ENCODE results near the gene DOCK1. TPM values are rescaled to one million over a fixed set of nuclear protein-coding genes. Genes with fewer than 3 reads are reported as not detected.

The DOCK1 gene
- total RNA-seq, 2 experiments from 2014 or later: 0.22 to 0.29 TPM

DNA sequence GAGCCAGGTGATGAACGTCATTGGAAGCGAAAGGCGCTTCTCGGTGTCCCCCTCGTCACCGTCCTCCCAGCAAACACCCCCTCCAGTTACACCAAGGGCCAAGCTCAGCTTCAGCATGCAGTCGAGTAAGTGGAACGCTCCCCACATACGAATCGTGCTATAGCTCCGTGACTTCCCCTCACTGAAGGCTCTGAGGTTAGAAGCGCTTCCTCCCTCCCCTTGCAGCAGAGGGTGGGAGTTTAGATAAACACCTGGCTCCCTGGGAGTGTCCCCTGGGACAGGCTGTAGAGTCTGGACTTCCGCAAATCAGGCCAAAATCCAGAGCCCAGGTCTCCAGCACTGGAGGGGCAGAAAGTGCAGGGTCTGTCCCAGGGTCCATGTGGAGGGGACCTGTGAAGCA, 538.9 kb downstream of the DOCK1 start:
- Mint-ChIP-seq H3K36me3 (no peaks in the 10 kb centered on the region), H3K4me3 (no peak overlapping the region), H3K4me1 (ENCODE audit: low read depth) (no peaks in the 10 kb centered on the region), H3K27ac (no peak overlapping the region), H3K9me3 (no peaks in the 10 kb centered on the region), H3K27me3 (no peaks in the 10 kb centered on the region)
- CTCF ChIA-PET: no interaction called here
- intact Hi-C loops (cut with micrococcal nuclease): no loop called here
- POLR2A ChIA-PET: no interaction called here
- no peak for DNase-seq

DNA sequence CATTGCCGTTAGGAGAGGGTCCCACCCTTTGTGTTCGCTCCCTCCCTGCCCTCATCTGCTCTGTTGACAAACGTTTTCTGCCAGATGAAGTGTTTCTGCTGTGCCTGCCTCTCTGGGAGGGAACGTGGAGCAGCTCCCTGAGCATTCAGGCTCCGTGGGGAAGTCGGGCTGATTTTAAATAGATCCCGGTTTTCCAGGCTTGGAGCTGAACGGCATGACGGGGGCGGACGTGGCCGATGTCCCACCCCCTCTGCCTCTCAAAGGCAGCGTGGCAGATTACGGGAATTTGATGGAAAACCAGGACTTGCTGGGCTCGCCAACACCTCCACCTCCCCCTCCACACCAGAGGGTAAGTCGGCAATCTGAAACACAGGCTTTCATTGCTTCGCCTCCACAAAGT, 542.0 kb downstream of the DOCK1 start:
- no peaks in the 10 kb centered on the region for H3K36me3 Mint-ChIP-seq
- H3K9me3 Mint-ChIP-seq: no peaks in the 10 kb centered on the region
- no peaks in the 10 kb centered on the region for H3K27me3 Mint-ChIP-seq
- no peak for DNase-seq
- ChIA-PET CTCF (no interaction called here), POLR2A (no interaction called here)
- intact Hi-C loops (cut with micrococcal nuclease): no loop called here
- no peak overlapping the region for H3K27ac Mint-ChIP-seq
- H3K4me1 Mint-ChIP-seq (ENCODE audit: low read depth): no peaks in the 10 kb centered on the region
- no peak overlapping the region for H3K4me3 Mint-ChIP-seq

DNA sequence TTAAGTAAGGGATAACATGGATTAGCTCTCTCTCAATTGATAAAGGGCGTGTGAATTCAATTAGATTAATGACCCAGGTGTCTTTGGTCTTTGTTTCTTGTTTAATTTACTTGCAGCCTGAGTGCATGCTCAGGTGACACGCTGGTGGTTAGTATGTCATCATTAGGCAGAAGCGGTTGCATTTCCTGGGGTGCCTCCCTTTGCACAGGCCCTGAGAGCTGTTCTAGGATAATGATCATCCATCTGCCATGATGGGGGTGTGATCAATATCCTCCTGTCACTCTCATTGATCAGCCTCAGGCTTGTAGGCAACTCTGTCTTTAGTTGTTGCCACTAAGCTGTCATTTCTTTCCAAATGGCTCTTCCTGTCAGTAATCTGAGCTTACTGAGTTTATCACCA, 544.3 kb downstream of the DOCK1 start:
- POLR2A ChIA-PET: no interaction called here
- H3K27ac Mint-ChIP-seq: no peak overlapping the region
- intact Hi-C loops (cut with micrococcal nuclease): no loop called here
- no peaks in the 10 kb centered on the region for H3K9me3 Mint-ChIP-seq
- no peak overlapping the region for H3K4me3 Mint-ChIP-seq
- no peak for DNase-seq
- H3K27me3 Mint-ChIP-seq: no peaks in the 10 kb centered on the region
- CTCF ChIA-PET: no interaction called here
- H3K4me1 Mint-ChIP-seq (ENCODE audit: low read depth): no peaks in the 10 kb centered on the region
- no peaks in the 10 kb centered on the region for H3K36me3 Mint-ChIP-seq

DNA sequence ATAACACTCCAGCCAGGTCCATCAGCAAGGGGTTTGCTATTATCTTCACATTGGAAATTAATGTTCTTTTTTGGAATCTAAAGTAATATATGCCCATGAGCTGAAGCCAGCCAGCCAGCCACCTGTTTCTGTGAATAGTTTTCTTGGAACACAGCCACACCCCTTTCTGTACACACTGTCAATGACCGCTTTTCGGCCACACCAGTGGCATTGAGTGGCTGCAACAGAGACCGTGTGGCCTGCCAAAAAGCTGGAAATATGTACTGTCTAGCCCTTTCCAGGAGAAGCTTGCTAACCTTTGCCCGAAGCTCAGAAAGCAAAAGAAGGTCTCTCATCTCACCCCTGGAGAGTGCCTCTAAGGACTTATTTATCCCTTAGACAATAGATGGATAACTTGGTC, 545.4 kb downstream of the DOCK1 start:
- ChIA-PET CTCF (no interaction called here), POLR2A (no interaction called here)
- Mint-ChIP-seq H3K9me3 (no peaks in the 10 kb centered on the region), H3K4me3 (no peak overlapping the region), H3K4me1 (ENCODE audit: low read depth) (no peaks in the 10 kb centered on the region), H3K27ac (no peak overlapping the region), H3K27me3 (no peaks in the 10 kb centered on the region), H3K36me3 (no peaks in the 10 kb centered on the region)
- DNase-seq: no peak
- intact Hi-C loops (cut with micrococcal nuclease): no loop called here

DNA sequence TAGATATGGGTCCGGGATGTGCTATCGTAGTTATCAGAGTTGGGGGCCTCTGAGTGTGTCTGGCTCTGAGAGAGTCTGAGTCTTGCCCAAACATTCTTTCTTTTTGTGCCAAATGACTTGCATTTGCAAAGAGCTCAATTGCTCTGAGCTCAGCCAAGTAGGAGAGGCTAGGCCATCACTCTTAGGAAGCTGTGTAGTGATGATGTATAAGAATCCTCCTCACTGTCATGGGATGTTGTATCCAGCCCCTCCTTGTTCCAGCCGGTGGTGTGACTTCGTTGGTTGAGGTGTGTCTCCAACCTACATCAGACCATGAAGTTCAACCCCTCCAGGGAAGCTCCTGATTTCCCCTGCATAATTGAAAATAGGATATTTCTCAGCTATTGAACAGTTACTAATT, 546.4 kb downstream of the DOCK1 start:
- Mint-ChIP-seq H3K27ac (no peak overlapping the region), H3K9me3 (no peaks in the 10 kb centered on the region), H3K36me3 (no peaks in the 10 kb centered on the region), H3K4me3 (no peak overlapping the region), H3K27me3 (peaks cover 3% of the 10 kb centered on the region), H3K4me1 (ENCODE audit: low read depth) (no peaks in the 10 kb centered on the region)
- ChIA-PET CTCF (no interaction called here), POLR2A (no interaction called here)
- intact Hi-C loops (cut with micrococcal nuclease): no loop called here
- DNase-seq: no peak

DNA sequence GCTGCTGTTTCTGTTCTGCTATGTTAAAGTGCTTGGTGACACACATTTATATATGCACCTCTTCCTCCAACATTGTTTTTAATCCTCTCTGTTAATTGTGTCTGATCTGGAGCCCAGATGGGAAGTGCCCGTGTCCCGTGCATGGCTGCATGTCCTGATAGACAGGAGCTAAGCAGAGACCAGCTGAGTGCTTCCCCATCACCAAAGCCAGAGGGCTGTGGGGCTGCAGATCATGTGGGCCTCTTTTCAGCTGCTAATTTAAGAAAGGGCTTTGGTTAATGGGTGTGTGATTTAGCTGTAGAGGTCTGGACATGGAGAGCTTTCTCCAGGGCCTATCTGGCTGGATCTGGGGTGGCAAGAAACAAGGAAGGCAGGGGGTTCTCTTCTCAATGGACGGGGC, 547.3 kb downstream of the DOCK1 start:
- H3K9me3 Mint-ChIP-seq: no peaks in the 10 kb centered on the region
- DNase-seq: no peak
- H3K4me3 Mint-ChIP-seq: no peak overlapping the region
- no peaks in the 10 kb centered on the region for H3K4me1 Mint-ChIP-seq (ENCODE audit: low read depth)
- ChIA-PET POLR2A (no interaction called here), CTCF (no interaction called here)
- intact Hi-C loops (cut with micrococcal nuclease): no loop called here
- no peaks in the 10 kb centered on the region for H3K36me3 Mint-ChIP-seq
- peaks cover 3% of the 10 kb centered on the region for H3K27me3 Mint-ChIP-seq
- no peak overlapping the region for H3K27ac Mint-ChIP-seq

DNA sequence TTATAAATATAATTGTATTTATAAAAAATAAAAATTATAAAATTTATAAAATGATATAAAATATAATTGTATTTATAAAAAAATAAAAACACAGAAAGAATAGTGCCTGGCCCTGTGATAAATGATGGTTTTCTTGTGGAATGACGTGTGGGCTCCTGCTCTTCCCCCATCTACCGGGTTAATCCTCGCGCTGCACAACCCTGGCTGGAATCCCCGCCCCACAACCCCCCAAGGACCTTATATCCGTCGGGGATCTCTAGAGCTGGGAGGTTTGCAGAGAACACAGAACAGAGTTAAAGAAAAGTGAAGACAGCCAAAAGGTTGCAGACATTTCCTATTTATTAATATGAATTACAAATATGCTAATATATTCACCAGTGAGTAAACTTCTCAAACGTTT, 548.5 kb downstream of the DOCK1 start:
- H3K36me3 Mint-ChIP-seq: no peaks in the 10 kb centered on the region
- intact Hi-C loops (cut with micrococcal nuclease): no loop called here
- H3K4me1 Mint-ChIP-seq (ENCODE audit: low read depth): no peaks in the 10 kb centered on the region
- ChIA-PET POLR2A (no interaction called here), CTCF (no interaction called here)
- DNase-seq: no peak
- H3K27me3 Mint-ChIP-seq: peaks cover 3% of the 10 kb centered on the region
- no peak overlapping the region for H3K27ac Mint-ChIP-seq
- peaks cover 5% of the 10 kb centered on the region for H3K9me3 Mint-ChIP-seq
- no peak overlapping the region for H3K4me3 Mint-ChIP-seq

DNA sequence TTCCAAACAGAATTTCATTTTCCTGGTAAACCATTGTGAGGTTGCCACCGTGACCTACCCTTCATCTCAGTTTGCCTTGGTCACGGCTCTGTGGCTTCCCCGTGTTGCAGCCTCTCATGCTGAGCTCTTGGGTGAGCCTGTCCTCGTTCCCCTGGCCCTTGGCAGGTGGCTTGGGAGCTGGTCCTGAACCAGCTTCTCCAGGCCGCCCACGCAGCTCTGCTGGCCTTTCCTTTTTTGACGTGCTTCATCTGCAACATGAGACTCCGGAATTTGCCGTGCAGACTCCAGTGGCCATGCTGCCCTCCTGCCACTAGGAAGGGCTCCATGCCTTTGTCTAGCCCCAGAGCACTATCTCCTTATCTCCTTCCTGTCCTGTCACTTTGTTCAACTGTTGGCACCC, 550.9 kb downstream of the DOCK1 start:
- H3K4me3 Mint-ChIP-seq: no peak overlapping the region
- H3K27me3 Mint-ChIP-seq: peaks cover 3% of the 10 kb centered on the region
- no peak overlapping the region for H3K27ac Mint-ChIP-seq
- no peaks in the 10 kb centered on the region for H3K4me1 Mint-ChIP-seq (ENCODE audit: low read depth)
- peaks cover 7% of the 10 kb centered on the region for H3K9me3 Mint-ChIP-seq
- DNase-seq: no peak
- CTCF ChIA-PET: no interaction called here
- H3K36me3 Mint-ChIP-seq: no peaks in the 10 kb centered on the region
- intact Hi-C loops (cut with micrococcal nuclease): no loop called here
- POLR2A ChIA-PET: no interaction called here

DNA sequence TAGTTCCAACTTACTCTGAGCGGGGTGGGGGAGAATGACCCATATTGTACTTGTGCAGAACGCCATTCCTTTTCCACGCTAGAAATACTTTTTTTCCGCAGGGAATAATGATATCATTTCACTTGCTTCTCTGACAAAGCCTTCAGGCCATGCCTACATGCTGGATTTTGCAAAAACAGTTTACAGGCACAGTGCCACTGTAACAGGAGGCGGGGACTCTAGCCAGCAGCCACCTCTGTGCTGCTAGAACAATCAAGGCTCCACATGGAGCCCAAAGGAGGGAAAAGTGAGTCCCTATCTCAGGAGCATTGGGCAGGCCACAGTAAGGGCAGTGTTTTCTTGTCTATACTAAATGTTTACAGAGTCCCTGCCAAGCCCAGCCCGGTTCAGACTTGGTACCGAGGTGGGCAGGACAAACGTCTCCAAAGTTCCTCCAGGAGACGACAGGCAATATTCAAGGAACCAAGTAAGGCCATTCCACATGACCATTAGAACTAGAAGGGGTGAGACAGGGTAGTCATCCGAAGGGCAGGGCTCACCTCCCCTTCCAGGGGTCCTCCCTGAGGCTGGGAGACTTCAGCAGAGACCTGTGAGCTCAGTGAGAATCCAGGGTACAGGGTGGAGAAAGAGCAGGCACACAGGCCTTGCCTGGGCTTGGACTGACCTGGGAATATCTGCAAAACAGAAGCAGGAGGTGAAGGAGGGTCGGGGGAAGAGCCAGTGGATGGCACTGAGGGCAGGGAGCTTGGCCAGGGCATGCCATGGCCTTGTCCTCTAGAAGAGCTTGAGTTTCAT, 553.0 kb downstream of the DOCK1 start:
- Mint-ChIP-seq H3K9me3 (peaks cover 7% of the 10 kb centered on the region), H3K36me3 (no peaks in the 10 kb centered on the region), H3K4me1 (ENCODE audit: low read depth) (no peaks in the 10 kb centered on the region), H3K27ac (no peak overlapping the region), H3K27me3 (peaks cover 3% of the 10 kb centered on the region), H3K4me3 (no peak overlapping the region)
- DNase-seq: no peak
- CTCF ChIA-PET: no interaction called here
- POLR2A ChIA-PET: no interaction called here
- intact Hi-C loops (cut with micrococcal nuclease): no loop called here

DNA sequence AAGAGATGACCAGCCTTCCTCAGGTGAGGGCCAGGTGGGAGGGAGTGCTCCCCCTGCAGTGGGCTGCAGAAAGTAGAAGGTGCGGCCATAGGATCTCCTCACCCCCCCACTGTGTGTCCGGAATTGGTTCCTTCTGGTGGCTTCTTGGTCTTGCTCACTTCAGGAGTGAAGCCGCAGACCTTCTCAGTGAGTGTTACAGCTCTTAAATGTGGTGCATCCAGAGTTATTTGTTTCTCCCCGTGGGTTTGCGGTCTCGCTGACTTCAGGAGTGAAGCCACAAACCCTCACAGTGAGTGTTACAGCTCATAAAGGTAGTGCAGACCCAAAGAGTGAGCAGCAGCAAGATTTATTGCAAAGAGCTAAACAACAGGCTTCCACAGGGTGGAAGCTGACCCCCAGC, 553.6 kb downstream of the DOCK1 start:
- CTCF ChIA-PET: no interaction called here
- Mint-ChIP-seq H3K27ac (no peak overlapping the region), H3K36me3 (no peaks in the 10 kb centered on the region), H3K9me3 (peaks cover 7% of the 10 kb centered on the region), H3K27me3 (peaks cover 3% of the 10 kb centered on the region), H3K4me3 (no peak overlapping the region), H3K4me1 (ENCODE audit: low read depth) (no peaks in the 10 kb centered on the region)
- POLR2A ChIA-PET: no interaction called here
- DNase-seq: no peak
- intact Hi-C loops (cut with micrococcal nuclease): no loop called here

DNA sequence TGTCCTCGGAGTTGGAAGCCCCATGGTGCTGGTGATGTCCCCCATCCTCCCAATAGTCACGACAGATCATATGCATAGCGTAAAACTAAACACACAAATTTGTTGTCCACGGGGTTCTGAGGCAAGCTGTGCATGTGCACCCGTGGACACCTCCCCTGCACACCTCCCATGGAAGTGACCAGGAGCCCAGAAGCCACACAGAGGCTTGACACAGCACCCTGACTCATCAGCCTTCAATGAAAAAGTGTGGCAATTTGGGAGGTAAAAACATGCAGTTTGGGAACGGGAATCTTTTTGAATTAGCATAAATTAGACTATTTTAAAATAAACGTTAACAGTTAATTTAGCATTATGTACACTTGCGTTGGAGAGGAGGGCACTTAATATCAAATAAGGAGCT, 554.7 kb downstream of the DOCK1 start:
- ChIA-PET CTCF (no interaction called here), POLR2A (no interaction called here)
- Mint-ChIP-seq H3K9me3 (peaks cover 7% of the 10 kb centered on the region), H3K4me1 (ENCODE audit: low read depth) (no peaks in the 10 kb centered on the region), H3K4me3 (no peak overlapping the region), H3K27me3 (peaks cover 3% of the 10 kb centered on the region), H3K27ac (no peak overlapping the region), H3K36me3 (no peaks in the 10 kb centered on the region)
- DNase-seq: no peak
- intact Hi-C loops (cut with micrococcal nuclease): no loop called here

DNA sequence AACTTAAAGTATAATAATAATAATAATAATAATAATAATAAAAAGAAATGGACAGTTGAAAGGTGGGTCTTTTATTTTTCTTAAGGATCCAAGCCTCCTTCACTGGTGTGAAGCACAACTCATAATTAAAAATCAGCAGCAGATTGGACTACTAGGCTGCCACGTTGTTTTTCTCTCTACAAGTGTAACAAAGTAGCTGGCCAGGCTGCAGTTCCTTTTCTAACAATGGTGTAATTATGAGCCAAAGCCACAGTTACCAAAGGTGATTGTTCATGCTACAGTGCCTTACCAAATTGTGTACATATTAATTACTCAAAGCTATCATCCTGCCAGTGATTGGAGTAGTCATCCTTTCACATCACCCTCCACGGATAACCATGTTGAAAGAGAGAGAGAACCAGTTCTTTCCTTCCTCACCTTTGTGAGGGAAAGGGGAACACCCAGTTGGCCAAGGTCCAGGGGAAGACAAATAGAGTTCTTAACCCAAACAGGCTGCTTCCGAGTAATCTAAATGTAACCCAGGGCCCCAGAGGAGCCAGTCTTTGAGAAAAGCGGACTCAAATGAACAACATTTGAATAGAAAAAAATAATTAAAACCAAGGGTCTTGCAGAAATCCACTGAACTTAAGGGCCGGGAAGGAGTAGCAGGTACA, 557.5 kb downstream of the DOCK1 start:
- Mint-ChIP-seq H3K36me3 (no peaks in the 10 kb centered on the region), H3K27ac (no peak overlapping the region), H3K9me3 (peaks cover 7% of the 10 kb centered on the region), H3K4me1 (ENCODE audit: low read depth) (no peaks in the 10 kb centered on the region), H3K27me3 (no peaks in the 10 kb centered on the region), H3K4me3 (no peak overlapping the region)
- no peak for DNase-seq
- ChIA-PET CTCF (no interaction called here), POLR2A (no interaction called here)
- intact Hi-C loops (cut with micrococcal nuclease): no loop called here

DNA sequence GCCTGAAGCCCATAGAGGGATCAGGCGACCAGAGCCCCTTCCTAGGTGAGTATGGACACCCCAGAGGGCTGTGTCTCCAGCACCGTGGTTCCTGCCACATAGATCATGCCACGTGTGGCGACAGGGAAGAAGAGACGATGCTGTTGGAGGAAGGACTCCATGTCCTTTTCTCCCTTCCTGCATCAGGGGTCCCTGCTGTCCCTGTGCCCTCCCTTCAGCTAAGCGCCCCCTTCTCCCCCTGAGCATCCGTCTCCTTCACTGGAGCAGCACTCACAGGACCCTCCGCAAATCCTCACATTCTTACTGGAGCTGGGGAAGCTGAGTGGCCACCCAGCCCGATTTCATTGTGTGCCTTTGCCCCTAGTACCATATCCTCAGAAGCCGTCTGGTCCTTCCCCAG, 558.3 kb downstream of the DOCK1 start:
- DNase-seq: no peak
- intact Hi-C loops (cut with micrococcal nuclease): no loop called here
- Mint-ChIP-seq H3K4me3 (no peak overlapping the region), H3K27me3 (no peaks in the 10 kb centered on the region), H3K4me1 (ENCODE audit: low read depth) (no peaks in the 10 kb centered on the region), H3K36me3 (no peaks in the 10 kb centered on the region), H3K9me3 (peaks cover 2% of the 10 kb centered on the region), H3K27ac (no peak overlapping the region)
- ChIA-PET POLR2A (no interaction called here), CTCF (no interaction called here)
